Heart left ventricle (tissue), 13 donors: ENCODE data around the gene FLRT1.

Source experiments
- POLR2A ChIP-seq, 2 donors: fragments of 450-650 bp; IDR thresholded peaks; one replicate each; pipeline ENCODE4 v1.6.1; 2017; ENCODE audit warnings: antibody characterized with exemption in 2 of 2, mild to moderate bottlenecking in 2 of 2, moderate library complexity in 2 of 2
- TF ChIP-seq, protein P1 (sequence below), 12 donors: fragments of 200-600 bp; sonication (generic) in 4 of 12; IDR thresholded peaks; one replicate each; pipeline versions ENCODE4 v1.5.0 to v1.8.0; 2018 to 2022; ENCODE audit warnings: antibody characterized with exemption in 12 of 12, mild to moderate bottlenecking in 5 of 12
- donor health status: ischemic (EF 13 %, LVEDD 7.1; RV severe dilation, severe dysfunction).
- donor health status: DM: no; HTN: yes; CAD: no.
- donor health status: DM: no; HTN: no; CAD: no.
- donor health status: ischemic (EF 25% LVEDD 6.9; RV normal size, moderate dysfunction).
- donor health status: ischemic (EF 25% LVEDD 5.7; RV mildly dilated, moderate dysfunction).
- donor health status: ischemic (EF 35%, LVEDD 5.7; RV mildly dilated, moderate dysfunction).
- donor health status: nonischemic (EF 11% LVEDD 7.7; RV severe dilation, severe dysfunction).
- donor health status: DM: yes; HTN: yes; CAD: no.
- donor health status: PGD.
- donor health status: ischemic (EF 29% LVEDD 5.4; RV normal size, mild dysfunction).
- donor health status: nonischemic (EF 23%, LVEDD 6.1; RV moderate dilation, normal function).

DNA sequence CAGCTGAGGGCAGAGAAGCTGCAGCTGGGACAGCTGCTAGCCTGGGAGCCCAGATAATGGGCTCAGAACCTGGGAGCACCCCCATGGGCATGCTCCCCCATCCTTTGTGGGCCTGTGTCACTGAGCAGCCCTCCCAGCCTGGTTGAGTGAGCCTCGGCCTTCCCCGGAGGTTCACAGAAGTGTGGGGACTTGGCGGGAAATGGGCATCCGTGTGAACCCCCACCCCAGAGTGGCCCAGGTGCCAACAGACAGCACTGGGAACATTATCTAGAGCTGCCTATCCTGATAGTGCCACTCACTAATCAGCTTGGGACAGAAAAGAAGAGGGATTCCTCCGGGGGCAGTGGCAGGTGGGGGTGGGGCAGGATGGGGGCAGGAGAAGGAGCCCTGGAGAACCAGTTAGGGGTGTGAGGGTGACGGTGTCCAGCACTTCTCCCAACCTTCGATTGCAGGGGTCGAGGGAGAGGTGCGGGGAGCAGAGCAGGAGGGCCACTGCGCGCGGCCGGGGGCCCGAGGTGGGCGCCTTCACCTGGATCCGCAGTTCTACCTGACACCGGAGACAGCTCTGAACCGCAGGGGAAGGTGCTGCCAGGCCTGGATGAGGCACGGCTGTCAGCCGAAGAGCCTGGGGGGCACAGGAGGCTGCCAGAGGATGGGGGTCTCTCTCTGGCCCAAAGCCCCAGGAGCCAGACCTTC, 33.1 kb downstream of the FLRT1 start:
- TF ChIP-seq POLR2A (IDR thresholded peaks at IDR 0.05) = no peak
- TF ChIP-seq, protein P1, sequence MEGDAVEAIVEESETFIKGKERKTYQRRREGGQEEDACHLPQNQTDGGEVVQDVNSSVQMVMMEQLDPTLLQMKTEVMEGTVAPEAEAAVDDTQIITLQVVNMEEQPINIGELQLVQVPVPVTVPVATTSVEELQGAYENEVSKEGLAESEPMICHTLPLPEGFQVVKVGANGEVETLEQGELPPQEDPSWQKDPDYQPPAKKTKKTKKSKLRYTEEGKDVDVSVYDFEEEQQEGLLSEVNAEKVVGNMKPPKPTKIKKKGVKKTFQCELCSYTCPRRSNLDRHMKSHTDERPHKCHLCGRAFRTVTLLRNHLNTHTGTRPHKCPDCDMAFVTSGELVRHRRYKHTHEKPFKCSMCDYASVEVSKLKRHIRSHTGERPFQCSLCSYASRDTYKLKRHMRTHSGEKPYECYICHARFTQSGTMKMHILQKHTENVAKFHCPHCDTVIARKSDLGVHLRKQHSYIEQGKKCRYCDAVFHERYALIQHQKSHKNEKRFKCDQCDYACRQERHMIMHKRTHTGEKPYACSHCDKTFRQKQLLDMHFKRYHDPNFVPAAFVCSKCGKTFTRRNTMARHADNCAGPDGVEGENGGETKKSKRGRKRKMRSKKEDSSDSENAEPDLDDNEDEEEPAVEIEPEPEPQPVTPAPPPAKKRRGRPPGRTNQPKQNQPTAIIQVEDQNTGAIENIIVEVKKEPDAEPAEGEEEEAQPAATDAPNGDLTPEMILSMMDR (IDR thresholded peaks at IDR 0.05) = no peak
